K562 (cell line): Measurements from ENCODE around the gene MARS1. TPM values are rescaled to one million over a fixed set of nuclear protein-coding genes. Genes with fewer than 3 reads are reported as not detected.

Experiments
- ATAC-seq: fragments of 200-7000 bp; cut with Tn5 transposase; 3 replicates; pipeline ENCODE4 v1.9.1; 2020; ENCODE audit warnings: moderate library complexity
- BruUV-seq: library from RNA; stranded (reverse); fragments of 400-500 nt; replicated peaks from 2 replicates; lab custom pipeline; 2021; lab: Mats Ljungman, UMichigan
- CTCF ChIA-PET: fragments of 300-600 bp; formaldehyde crosslinking; extraction: SDS; loops from one replicate; lab custom pipeline; 2021; ENCODE audit warnings: low intra/inter-chr PET ratio; lab: Yijun Ruan, JAX
- POLR2A ChIA-PET: fragments of 300-600, 350-650 bp; sonication (Branson Sonifier 250); formaldehyde crosslinking; extraction: SDS; loops from one replicate; lab custom pipeline; 2021; ENCODE audit warnings: antibody characterized with exemption, inconsistent platforms; lab: Yijun Ruan, JAX
- DNase-seq, 4 experiments: peaks; one replicate each; pipeline versions ENCODE4 v3.0.0 to v3.0.0-alpha.2; 2011 to 2018; ENCODE audit warnings: low spot score in 3 of 4, mixed read lengths in 3 of 4; ENCODE audit errors: extremely low read depth in 1 of 4
- FAIRE-seq: peaks from 2 replicates; lab custom pipeline; 2011; peaks lifted over from hg19 to GRCh38; lab: Jason Lieb, UNC
- H2AFZ ChIP-seq: 2 replicates; pipeline ENCODE4 v1.6.0; 2011; ENCODE audit warnings: low read depth, low read length, control low read depth, inconsistent platforms
- H3K27ac ChIP-seq: fragments of 200-600 bp; 3 replicates; pipeline ENCODE4 v1.8.0; 2011; ENCODE audit warnings: low read depth, mild to moderate bottlenecking, control low read depth, inconsistent platforms, low read length, moderate library complexity, mixed read lengths; ENCODE audit errors: extremely low read depth
- H3K27me3 ChIP-seq, 2 experiments: fragments of 300-600 bp in 1 of 2; 2 replicates in 1 of 2; 3 replicates in 1 of 2; pipeline versions ENCODE4 v1.6.0 to v1.8.0; 2011; ENCODE audit warnings: inconsistent platforms in 2 of 2, low read length in 2 of 2, mild to moderate bottlenecking in 1 of 2, mixed read lengths in 1 of 2, moderate library complexity in 1 of 2; ENCODE audit not compliant: control insufficient read depth in 2 of 2, insufficient read depth in 2 of 2
- H3K36me3 ChIP-seq: fragments of 300-600 bp; 3 replicates; pipeline ENCODE4 v1.8.0; 2011; ENCODE audit warnings: mild to moderate bottlenecking, low read length, inconsistent platforms; ENCODE audit not compliant: control insufficient read depth, insufficient read depth
- H3K4me1 ChIP-seq, 2 experiments: fragments of 200-600 bp in 1 of 2; replicated peaks in 1 of 2; 2 replicates in 1 of 2; 3 replicates in 1 of 2; pipeline versions ENCODE4 v1.5.1 to v1.8.0; 2011; ENCODE audit warnings: inconsistent platforms in 2 of 2, low read length in 2 of 2, mild to moderate bottlenecking in 1 of 2, mixed read lengths in 1 of 2, moderate library complexity in 1 of 2; ENCODE audit not compliant: control insufficient read depth in 2 of 2, insufficient read depth in 2 of 2
- H3K4me2 ChIP-seq: 2 replicates; pipeline ENCODE4 v1.6.1; 2011; ENCODE audit warnings: low read length, control low read depth, inconsistent platforms, mixed read lengths; ENCODE audit not compliant: insufficient read depth
- H3K4me3 ChIP-seq: fragments of 200-600 bp; sonication (generic), shearing (Covaris generic); 2 replicates; pipeline ENCODE4 v1.5.1; 2016; ENCODE audit warnings: control low read depth, inconsistent platforms
- H3K79me2 ChIP-seq: fragments of 200-600 bp; 3 replicates; pipeline ENCODE4 v1.8.0; 2011; ENCODE audit warnings: low read length, inconsistent platforms; ENCODE audit not compliant: control insufficient read depth, insufficient read depth
- H3K9ac ChIP-seq, 2 experiments: 2 replicates each; pipeline versions ENCODE4 v1.6.0 to v1.6.1; 2011; ENCODE audit warnings: low read depth in 2 of 2, low read length in 2 of 2, control low read depth in 1 of 2, inconsistent platforms in 1 of 2, mild to moderate bottlenecking in 1 of 2, mixed read lengths in 1 of 2; ENCODE audit not compliant: insufficient read depth in 1 of 2
- H3K9me1 ChIP-seq: one replicate; pipeline ENCODE4 v1.6.0; 2011; ENCODE audit warnings: inconsistent platforms, mild to moderate bottlenecking, low read length, moderate library complexity; ENCODE audit not compliant: control insufficient read depth, insufficient read depth
- H3K9me3 ChIP-seq: replicated peaks from 2 replicates; pipeline ENCODE4 v1.5.1; 2011; ENCODE audit warnings: low read depth, low read length, inconsistent platforms; ENCODE audit not compliant: control insufficient read depth, insufficient read depth
- H4K20me1 ChIP-seq: replicated peaks from 2 replicates; pipeline ENCODE4 v1.6.1; 2011; ENCODE audit warnings: low read length, inconsistent platforms, mixed read lengths; ENCODE audit not compliant: control insufficient read depth, insufficient read depth
- AFF4 ChIP-seq: sonication (generic); formaldehyde crosslinking; IDR thresholded peaks from 2 replicates; pipeline ENCODE4 v1.8.0; 2023; ENCODE audit warnings: mild to moderate bottlenecking, missing genetic modification reagents
- FOXK2 ChIP-seq, 2 experiments: fragments of 450-650 bp; IDR thresholded peaks in 1 of 2; conservative IDR thresholded peaks in 1 of 2; 2 replicates each; pipeline ENCODE4 v1.6.1; 2016; ENCODE audit warnings: low read depth in 2 of 2, mild to moderate bottlenecking in 1 of 2
- HDAC1 ChIP-seq, 2 experiments: fragments of 450-650 bp; IDR thresholded peaks; 2 replicates each; pipeline ENCODE4 v1.6.1; 2016 to 2017; ENCODE audit warnings: inconsistent platforms in 1 of 2, mild to moderate bottlenecking in 1 of 2, moderate library complexity in 1 of 2
- HLTF ChIP-seq: fragments of 450-650 bp; IDR thresholded peaks from 2 replicates; pipeline ENCODE4 v1.6.1; 2016
- MEIS2 ChIP-seq: fragments of 450-650 bp; IDR thresholded peaks from 2 replicates; pipeline ENCODE4 v1.6.1; 2014; ENCODE audit warnings: mild to moderate bottlenecking; ENCODE audit not compliant: partially characterized antibody
- MNT ChIP-seq, 2 experiments: fragments of 450-650 bp; conservative IDR thresholded peaks; 2 replicates each; pipeline ENCODE4 v1.6.1; 2017; ENCODE audit warnings: mild to moderate bottlenecking in 2 of 2, moderate library complexity in 2 of 2
- USF1 ChIP-seq: sonication (generic); formaldehyde crosslinking; IDR thresholded peaks from 2 replicates; pipeline ENCODE4 v1.9.0; 2022; ENCODE audit warnings: mild to moderate bottlenecking, missing genetic modification reagents
- ZNF140 ChIP-seq: fragments of 250-450 bp; sonication (Bioruptor Pico); IDR thresholded peaks from 2 replicates; pipeline ENCODE4 v1.8.0; 2021; ENCODE audit warnings: moderate library complexity, mild to moderate bottlenecking, inconsistent platforms
- ZNF449 ChIP-seq: fragments of 250-450 bp; sonication (Bioruptor Pico); IDR thresholded peaks from 2 replicates; pipeline ENCODE4 v1.8.0; 2022; ENCODE audit warnings: moderate library complexity, mild to moderate bottlenecking, inconsistent platforms
- WGBS: fragments of 100-300 bp; shearing (Covaris generic); methylation state at CpG from one replicate; pipeline ENCODE4 v1.1.6; 2016; ENCODE audit warnings: low coverage, mixed read lengths; ENCODE audit not compliant: insufficient coverage; ENCODE audit errors: missing lambda C conversion rate; 5-methylcytosine and 5-hydroxymethylcytosine counted together
- in situ Hi-C: fragments of 300-500 bp; cut with MboI; formaldehyde crosslinking; loops from 4 replicates; pipeline ENCODE4 v1.15.0; 2018; ENCODE audit warnings: inconsistent platforms, mixed read lengths
- intact Hi-C: fragments of 100-400 bp; cut with micrococcal nuclease; formaldehyde crosslinking; loops from 2 replicates; pipeline ENCODE4 v1.14.2; 2022
- polyA plus RNA-seq, 8 experiments: library from polyadenylated mRNA; depleted of rRNA in 4 of 8; stranded (reverse) in 5 of 8; unstranded in 3 of 8; fragments of >200 nt; fragmentation: Nextera tagmentation in 2 of 8; fragmentation: Illumina TruSeq in 1 of 8; extraction: Ambion mirVana in 2 of 8; extraction: Trizol in 1 of 8; gene quantifications; 2 replicates each; pipeline versions ENCODE4 v1.2.1 to v1.2.3, GENCODE V29; 2011 to 2014; ENCODE audit warnings: inconsistent platforms in 1 of 8, missing spikeins in 1 of 8
- total RNA-seq, 7 experiments: library from RNA; depleted of rRNA in 6 of 7; stranded (reverse); fragments of >200 nt in 6 of 7; fragmentation: Illumina TruSeq in 2 of 7; extraction: Trizol in 2 of 7; gene quantifications; 2 replicates each; pipeline versions ENCODE4 v1.2.1 to v1.2.3, GENCODE V29; 2011 to 2021; ENCODE audit warnings: low replicate concordance in 1 of 7

MARS1 gene
- total and polyA plus RNA-seq, 9 of the 15 experiments (the other 6 are each of a cell fraction or from before 2014, with no cell fraction given) = 117 to 382 (median 220) TPM

- intact Hi-C loops = loop anchor here (2.0 kb wide), 1 partner anchor 13 kb away; no protein-coding TSS in a partner anchor
- CTCF ChIA-PET = no interaction called here
- peak overlapping the region; percentile 90 for H3K27ac ChIP-seq
- H3K9ac ChIP-seq = peak overlapping the region; percentile 72; a peak in 3 of 4 replicates
- peak overlapping the region; percentile 89 for H3K4me2 ChIP-seq
- no peak for FAIRE-seq
- peak overlapping the region; percentile 69 for H3K4me3 ChIP-seq
- H3K79me2 ChIP-seq = peaks cover 58% of the 10 kb centered on the region
- peak in 2 of 4 experiments; percentile 28 to 35 for DNase-seq
- no TSS peak for BruUV-seq
- whole genome bisulfite sequencing = 8% methylated on average over 3 of the region's 3 CpGs
- peaks cover 14% of the 10 kb centered on the region for H3K36me3 ChIP-seq
- H3K9me3 ChIP-seq = no peaks in the 10 kb centered on the region
- H3K27me3 ChIP-seq = no peaks in the 10 kb centered on the region
- ATAC-seq = peak; percentile 5
- no peaks in the 10 kb centered on the region for H3K9me1 ChIP-seq
- POLR2A ChIA-PET = interaction anchor here (0.5 to 4.2 kb wide), 12 partner anchors 9 to 241 kb away, joined by 3 to 38 read pairs (median 4); partner anchors contain the start of genes DDIT3, EEF1AKMT3 and METTL1
- in situ Hi-C loops = no loop called here
- no peak overlapping the region; the same call in 1 of the 2 replicates for H2AFZ ChIP-seq
- peaks cover 52 to 61% of the 10 kb centered on the region in 2 experiments for H3K4me1 ChIP-seq
- no peaks in the 10 kb centered on the region for H4K20me1 ChIP-seq
- TF ChIP-seq USF1 (CRISPR knock-in tag) (no peak), AFF4 (CRISPR knock-in tag) (0 out of 2 replicates have a peak, but pooled peaks have one; percentile 54), MEIS2 (peak; percentile 7), ZNF449 (CRISPR knock-in tag) (no peak), MNT (conservative IDR thresholded peaks at IDR 0.05) (no peak), FOXK2 (conservative IDR thresholded peaks at IDR 0.05 in 1 of 2, IDR thresholded peaks at IDR 0.05 in 1 of 2; ENCODE audit: low read depth in 2 of 2) (0 out of 4 replicates have a peak, but pooled peaks of 1 of the 2 experiments have one; percentile 14), ZNF140 (no peak), HLTF (0 out of 2 replicates have a peak, but pooled peaks have one; percentile 65), HDAC1 (IDR thresholded peaks at IDR 0.05) (0 out of 4 replicates have a peak, but pooled peaks of 1 of the 2 experiments have one; percentile 9)
These were observed 63.9 kb downstream of the MARS1 start for GRCh38 chr12:57551637-57552305.
